ENCODE results near the gene CCDC126.

- TF ChIP-seq, protein P1, sequence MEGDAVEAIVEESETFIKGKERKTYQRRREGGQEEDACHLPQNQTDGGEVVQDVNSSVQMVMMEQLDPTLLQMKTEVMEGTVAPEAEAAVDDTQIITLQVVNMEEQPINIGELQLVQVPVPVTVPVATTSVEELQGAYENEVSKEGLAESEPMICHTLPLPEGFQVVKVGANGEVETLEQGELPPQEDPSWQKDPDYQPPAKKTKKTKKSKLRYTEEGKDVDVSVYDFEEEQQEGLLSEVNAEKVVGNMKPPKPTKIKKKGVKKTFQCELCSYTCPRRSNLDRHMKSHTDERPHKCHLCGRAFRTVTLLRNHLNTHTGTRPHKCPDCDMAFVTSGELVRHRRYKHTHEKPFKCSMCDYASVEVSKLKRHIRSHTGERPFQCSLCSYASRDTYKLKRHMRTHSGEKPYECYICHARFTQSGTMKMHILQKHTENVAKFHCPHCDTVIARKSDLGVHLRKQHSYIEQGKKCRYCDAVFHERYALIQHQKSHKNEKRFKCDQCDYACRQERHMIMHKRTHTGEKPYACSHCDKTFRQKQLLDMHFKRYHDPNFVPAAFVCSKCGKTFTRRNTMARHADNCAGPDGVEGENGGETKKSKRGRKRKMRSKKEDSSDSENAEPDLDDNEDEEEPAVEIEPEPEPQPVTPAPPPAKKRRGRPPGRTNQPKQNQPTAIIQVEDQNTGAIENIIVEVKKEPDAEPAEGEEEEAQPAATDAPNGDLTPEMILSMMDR (IDR thresholded peaks at IDR 0.05) = no peak
- TF ChIP-seq POLR2A (IDR thresholded peaks at IDR 0.05) = no peak
Measured at GRCh38 chr7:23600236-23600635, 3.1 kb downstream of the CCDC126 start.
